ENCODE results near the gene LRRC4C. TPM values are rescaled to one million over a fixed set of nuclear protein-coding genes. Genes with fewer than 3 reads are reported as not detected.

Gene LRRC4C
- total RNA-seq, 1 experiment from 2014 or later, result not detected

DNA sequence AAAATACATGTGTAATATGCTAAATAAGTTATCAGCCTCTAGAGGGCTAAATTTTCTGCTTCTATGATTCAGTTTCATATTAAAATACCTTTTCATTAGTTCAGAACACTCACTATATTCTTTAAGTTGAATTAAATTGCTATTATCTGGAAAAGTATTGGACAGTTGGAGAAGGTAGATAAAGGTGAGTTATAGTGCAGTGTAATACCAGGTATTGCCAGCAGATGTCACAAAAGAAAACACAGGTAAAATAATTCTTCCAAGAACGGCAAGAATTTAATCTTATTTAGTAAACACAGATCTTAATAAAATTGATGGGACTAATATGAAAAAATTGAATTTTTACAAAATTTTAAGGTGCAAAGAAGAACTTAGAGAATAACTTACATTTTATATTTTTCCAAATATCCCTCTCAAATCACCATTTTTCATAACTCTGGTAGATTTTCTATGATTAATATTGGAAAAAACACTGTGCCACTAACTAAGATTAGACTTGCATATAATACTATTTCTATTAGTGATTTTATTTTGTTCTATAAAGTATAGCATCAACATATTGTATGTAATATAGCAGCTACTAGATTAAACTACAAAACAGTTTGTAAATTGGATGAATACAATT is 1.7 kb upstream of the LRRC4C start:
- H3K9me3 ChIP-seq (ENCODE audit: low read length), result no peaks in the 10 kb centered on the region
- CTCF ChIA-PET, result no interaction called here
- no peaks in the 10 kb centered on the region for H3K9me2 ChIP-seq (replicated peaks; ENCODE audit: low read length)
- H3K4me3 ChIP-seq (ENCODE audit: low read length), result no peak overlapping the region
- BruUV-seq (replicated peaks), result no TSS peak
- ATAC-seq (no peak), DNase-seq (peak; percentile 50)
- H3K4me2 ChIP-seq (ENCODE audit: low read length), result peak overlapping the region; percentile 86; the same call in 1 of the 2 replicates
- H3K79me2 ChIP-seq (ENCODE audit: low read length), result no peaks in the 10 kb centered on the region
- H3K27ac ChIP-seq (ENCODE audit: low read length), result no peak overlapping the region
- H3K36me3 ChIP-seq (ENCODE audit: low read depth, low read length), result no peaks in the 10 kb centered on the region
- no peaks in the 10 kb centered on the region for H4K20me1 ChIP-seq (ENCODE audit: low read length)
- no peaks in the 10 kb centered on the region for H3F3A ChIP-seq (ENCODE audit: low read length, unreplicated experiment)
- no peak overlapping the region for H2AFZ ChIP-seq (ENCODE audit: low read length)
- H3K27me3 ChIP-seq (ENCODE audit: low read length), result peaks cover 23% of the 10 kb centered on the region
- H3K4me1 ChIP-seq (ENCODE audit: insufficient read depth, low read length), result no peaks in the 10 kb centered on the region
- intact Hi-C loops (cut with micrococcal nuclease), result loop anchor here (10.0 kb wide), 1 partner anchor 1064 kb away; no protein-coding TSS in a partner anchor
- H3K9ac ChIP-seq (ENCODE audit: low read length), result no peak overlapping the region
- POLR2A ChIA-PET (ENCODE audit: unreplicated experiment), result no interaction called here
- TF ChIP-seq EZH2 (IDR thresholded peaks at IDR 0.05; ENCODE audit: low read length, unreplicated experiment), result no peak
- peak; percentile 74 for TF ChIP-seq CTCF (conservative IDR thresholded peaks at IDR 0.05; ENCODE audit: low read depth, low read length)
- no peak for TF ChIP-seq EZH2phosphoT487 (IDR thresholded peaks at IDR 0.05; ENCODE audit: borderline replicate concordance, low read length)

GRCh38 chr11:41458641-41459040 is 811 bp downstream of the LRRC4C start:
- ChIA-PET POLR2A (ENCODE audit: unreplicated experiment) (no interaction called here), CTCF (no interaction called here)
- TF ChIP-seq EZH2 (IDR thresholded peaks at IDR 0.05; ENCODE audit: low read length, unreplicated experiment), result no peak
- TF ChIP-seq CTCF (conservative IDR thresholded peaks at IDR 0.05; ENCODE audit: low read depth, low read length), result no peak
- no peak for TF ChIP-seq EZH2phosphoT487 (IDR thresholded peaks at IDR 0.05; ENCODE audit: borderline replicate concordance, low read length)
- Histone ChIP-seq H3K4me3 (ENCODE audit: low read length) (no peak overlapping the region), H2AFZ (ENCODE audit: low read length) (no peak overlapping the region), H3K79me2 (ENCODE audit: low read length) (no peaks in the 10 kb centered on the region), H3K4me1 (ENCODE audit: insufficient read depth, low read length) (no peaks in the 10 kb centered on the region), H4K20me1 (ENCODE audit: low read length) (no peaks in the 10 kb centered on the region), H3K9me3 (ENCODE audit: low read length) (no peaks in the 10 kb centered on the region), H3K4me2 (ENCODE audit: low read length) (peak overlapping the region; percentile 86), H3K27me3 (ENCODE audit: low read length) (peaks cover 23% of the 10 kb centered on the region), H3K9me2 (replicated peaks; ENCODE audit: low read length) (no peaks in the 10 kb centered on the region), H3F3A (ENCODE audit: low read length, unreplicated experiment) (no peaks in the 10 kb centered on the region), H3K9ac (ENCODE audit: low read length) (no peak overlapping the region), H3K36me3 (ENCODE audit: low read depth, low read length) (no peaks in the 10 kb centered on the region), H3K27ac (ENCODE audit: low read length) (no peak overlapping the region)
- no peak for DNase-seq
- ATAC-seq, result no peak
- no TSS peak for BruUV-seq (replicated peaks)
- intact Hi-C loops (cut with micrococcal nuclease), result no loop called here

GRCh38 chr11:41458154-41458553 is 1.3 kb downstream of the LRRC4C start:
- Histone ChIP-seq H2AFZ (ENCODE audit: low read length) (no peak overlapping the region), H3K9me3 (ENCODE audit: low read length) (no peaks in the 10 kb centered on the region), H3K36me3 (ENCODE audit: low read depth, low read length) (no peaks in the 10 kb centered on the region), H3K9me2 (replicated peaks; ENCODE audit: low read length) (no peaks in the 10 kb centered on the region), H3K27ac (ENCODE audit: low read length) (no peak overlapping the region), H3K4me2 (ENCODE audit: low read length) (no peak overlapping the region), H3K79me2 (ENCODE audit: low read length) (no peaks in the 10 kb centered on the region), H4K20me1 (ENCODE audit: low read length) (no peaks in the 10 kb centered on the region), H3K9ac (ENCODE audit: low read length) (no peak overlapping the region), H3F3A (ENCODE audit: low read length, unreplicated experiment) (no peaks in the 10 kb centered on the region), H3K27me3 (ENCODE audit: low read length) (peaks cover 23% of the 10 kb centered on the region), H3K4me1 (ENCODE audit: insufficient read depth, low read length) (no peaks in the 10 kb centered on the region), H3K4me3 (ENCODE audit: low read length) (no peak overlapping the region)
- TF ChIP-seq CTCF (conservative IDR thresholded peaks at IDR 0.05; ENCODE audit: low read depth, low read length), result no peak
- TF ChIP-seq EZH2 (IDR thresholded peaks at IDR 0.05; ENCODE audit: low read length, unreplicated experiment), result no peak
- TF ChIP-seq EZH2phosphoT487 (IDR thresholded peaks at IDR 0.05; ENCODE audit: borderline replicate concordance, low read length), result no peak
- ATAC-seq, result no peak
- no peak for DNase-seq
- ChIA-PET POLR2A (ENCODE audit: unreplicated experiment) (no interaction called here), CTCF (no interaction called here)
- no TSS peak for BruUV-seq (replicated peaks)
- intact Hi-C loops (cut with micrococcal nuclease), result no loop called here
